Calu3 (cell line): ENCODE measurements around the gene ASB9. TPM values are rescaled to one million over a fixed set of nuclear protein-coding genes. Genes with fewer than 3 reads are reported as not detected.

Experiments
- BruUV-seq: library from RNA; stranded (reverse); fragments of 400-500 nt; replicated peaks from 2 replicates; lab custom pipeline; 2021; lab: Mats Ljungman, UMichigan
- CTCF ChIA-PET: fragments of 300-600 bp; sonication (Branson Sonifier 250); formaldehyde crosslinking; loops from one replicate; lab custom pipeline; 2022; ENCODE audit warnings: antibody characterized with exemption; lab: Charles Lee
- DNase-seq: peaks from one replicate; pipeline ENCODE4 v3.0.0; 2022
- H3K27ac Mint-ChIP-seq: one replicate; pipeline ENCODE4 v1.8.0; 2022; ENCODE audit warnings: mixed read lengths; ENCODE audit not compliant: unreplicated experiment
- H3K27me3 Mint-ChIP-seq: one replicate; pipeline ENCODE4 v1.8.0; 2022; ENCODE audit warnings: mixed read lengths; ENCODE audit not compliant: unreplicated experiment
- H3K36me3 Mint-ChIP-seq: one replicate; pipeline ENCODE4 v1.8.0; 2022; ENCODE audit warnings: mild to moderate bottlenecking, moderate library complexity, mixed read lengths; ENCODE audit not compliant: insufficient read depth, unreplicated experiment
- H3K4me1 Mint-ChIP-seq: one replicate; pipeline ENCODE4 v1.8.0; 2022; ENCODE audit warnings: mild to moderate bottlenecking, low read depth, mixed read lengths; ENCODE audit not compliant: unreplicated experiment
- H3K4me3 Mint-ChIP-seq: one replicate; pipeline ENCODE4 v1.8.0; 2022; ENCODE audit warnings: mild to moderate bottlenecking, low read depth, moderate library complexity, mixed read lengths; ENCODE audit not compliant: unreplicated experiment
- H3K9me3 Mint-ChIP-seq: one replicate; pipeline ENCODE4 v1.8.0; 2022; ENCODE audit warnings: low read depth, mixed read lengths; ENCODE audit not compliant: unreplicated experiment
- CTCF ChIP-seq: fragments of 200-600 bp; IDR thresholded peaks from one replicate; pipeline ENCODE4 v1.8.0; 2022; ENCODE audit warnings: antibody characterized with exemption; ENCODE audit not compliant: unreplicated experiment
- intact Hi-C: fragments of 100-400 bp; cut with micrococcal nuclease; formaldehyde crosslinking; loops from one replicate; pipeline ENCODE4 v1.10.0; 2022; ENCODE audit not compliant: unreplicated experiment
- total RNA-seq: library from RNA; stranded (reverse); gene quantifications from 2 replicates; pipeline ENCODE4 v1.2.3, GENCODE V29; 2022

The ASB9 gene
- total RNA-seq, 1 experiment from 2014 or later, result 12.2 TPM

- Mint-ChIP-seq H3K27ac (no peak overlapping the region), H3K9me3 (no peaks in the 10 kb centered on the region), H3K4me3 (no peak overlapping the region), H3K4me1 (no peaks in the 10 kb centered on the region), H3K36me3 (no peaks in the 10 kb centered on the region), H3K27me3 (no peaks in the 10 kb centered on the region)
- no TSS peak for BruUV-seq
- TF ChIP-seq CTCF, result peak; percentile 39
- CTCF ChIA-PET, result interaction anchor here (0.8 to 1.4 kb wide), 5 partner anchors 26 to 279 kb away, joined by 3 to 8 read pairs (median 3); no protein-coding TSS in a partner anchor
- DNase-seq, result peak; percentile 36
- intact Hi-C loops, result loop anchor here (1.0 to 5.0 kb wide), 4 partner anchors 100 to 1204 kb away; no protein-coding TSS in a partner anchor
Observed at GRCh38 chrX:15242899-15243555, 26.9 kb downstream of the ASB9 start.

GRCh38 chrX:15241301-15241700 is 28.6 kb downstream of the ASB9 start:
- Mint-ChIP-seq H3K27ac (no peak overlapping the region), H3K36me3 (no peaks in the 10 kb centered on the region), H3K4me3 (no peak overlapping the region), H3K4me1 (no peaks in the 10 kb centered on the region), H3K9me3 (no peaks in the 10 kb centered on the region), H3K27me3 (no peaks in the 10 kb centered on the region)
- intact Hi-C loops, result loop anchor here (5.0 kb wide), 1 partner anchor 1189 kb away; no protein-coding TSS in a partner anchor
- CTCF ChIA-PET, result interaction anchor here (1.7 kb wide), 1 partner anchor 97 kb away, joined by 5 read pairs; no protein-coding TSS in a partner anchor
- no peak for DNase-seq
- no TSS peak for BruUV-seq
- no peak for TF ChIP-seq CTCF

- CTCF ChIA-PET, result interaction anchor here (1.7 kb wide), 1 partner anchor 97 kb away, joined by 5 read pairs; no protein-coding TSS in a partner anchor
- Mint-ChIP-seq H3K36me3 (no peaks in the 10 kb centered on the region), H3K4me1 (no peaks in the 10 kb centered on the region), H3K9me3 (no peaks in the 10 kb centered on the region), H3K4me3 (no peak overlapping the region), H3K27ac (no peak overlapping the region), H3K27me3 (no peaks in the 10 kb centered on the region)
- TF ChIP-seq CTCF, result no peak
- intact Hi-C loops, result loop anchor here (5.0 kb wide), 1 partner anchor 1188 kb away; no protein-coding TSS in a partner anchor
- DNase-seq, result no peak
- BruUV-seq, result no TSS peak
Observed at GRCh38 chrX:15240414-15240813, 29.5 kb downstream of the ASB9 start.

GRCh38 chrX:15236146-15236545 is 33.7 kb downstream of the ASB9 start:
- Mint-ChIP-seq H3K4me1 (no peaks in the 10 kb centered on the region), H3K27me3 (no peaks in the 10 kb centered on the region), H3K9me3 (no peaks in the 10 kb centered on the region), H3K36me3 (no peaks in the 10 kb centered on the region), H3K27ac (no peak overlapping the region), H3K4me3 (no peak overlapping the region)
- TF ChIP-seq CTCF, result no peak
- no TSS peak for BruUV-seq
- CTCF ChIA-PET, result no interaction called here
- no peak for DNase-seq
- intact Hi-C loops, result no loop called here
